SHP77 (cell line): Measurements from ENCODE around the gene DLEC1.

ENCODE experiments used
- DNase-seq, 2 experiments: peaks; one replicate each; lab custom pipeline; 2025; lab: John Stamatoyannopoulos, UW

DLEC1 gene

GRCh38 chr3:38039101-38039898 lies at the start of gene DLEC1:
TSS of gene DLEC1 (plus strand) at chr3:38039208. CDS start at chr3:38039226, 18 bp downstream.
- no peak for DNase-seq

- DNase-seq, result no peak
Measured at GRCh38 chr3:37989821-37990480, 49.1 kb upstream of the DLEC1 start.

GRCh38 chr3:37990527-37990926 lies 48.5 kb upstream of the DLEC1 start, which contains the start of gene VILL:
TSS of gene VILL (plus strand) at chr3:37990786. CDS start at chr3:37993673, 2,887 bp downstream.
- no peak for DNase-seq

GRCh38 chr3:37991109-37991508 lies 47.9 kb upstream of the DLEC1 start:
- no peak for DNase-seq

- DNase-seq, result no peak
Measured at GRCh38 chr3:37991823-37992222, 47.2 kb upstream of the DLEC1 start.

GRCh38 chr3:37992271-37993066 lies 46.5 kb upstream of the DLEC1 start:
- DNase-seq, result no peak

GRCh38 chr3:37993067-37993455 lies 45.9 kb upstream of the DLEC1 start:
- DNase-seq, result no peak

- DNase-seq, result no peak
Measured at GRCh38 chr3:37993460-37993819, 45.6 kb upstream of the DLEC1 start.

GRCh38 chr3:37993820-37994638 lies 45.0 kb upstream of the DLEC1 start:
- DNase-seq, result no peak

- no peak for DNase-seq
Measured at GRCh38 chr3:37994639-37994972, 44.4 kb upstream of the DLEC1 start.

GRCh38 chr3:37995652-37996641 lies 43.1 kb upstream of the DLEC1 start:
- no peak for DNase-seq

- peak; percentile 49 to 55 for DNase-seq
Measured at GRCh38 chr3:37996785-37997301, 42.2 kb upstream of the DLEC1 start.

- no peak for DNase-seq
Measured at GRCh38 chr3:37997342-37997741, 41.7 kb upstream of the DLEC1 start.

GRCh38 chr3:37997791-37998370 lies 41.1 kb upstream of the DLEC1 start:
- DNase-seq, result no peak

GRCh38 chr3:37999836-38000235 lies 39.2 kb upstream of the DLEC1 start:
- DNase-seq, result no peak

- DNase-seq, result no peak
Measured at GRCh38 chr3:38000242-38000916, 38.6 kb upstream of the DLEC1 start.

GRCh38 chr3:38000965-38001455 lies 38.0 kb upstream of the DLEC1 start:
- no peak for DNase-seq

- no peak for DNase-seq
Measured at GRCh38 chr3:38001456-38002081, 37.4 kb upstream of the DLEC1 start.
